GM18858 (cell line): ENCODE data around the gene PXN.
"Not testable (repeated sequence)": the region's sequence is repeated elsewhere in the genome, so short reads cannot be mapped to it uniquely, and the experiment has no call there.

Experiments
- ATAC-seq: cut with Tn5 transposase; IDR thresholded peaks from one replicate; pipeline ENCODE4 v1.9.1; 2021; ENCODE audit not compliant: unreplicated experiment

PXN gene

DNA sequence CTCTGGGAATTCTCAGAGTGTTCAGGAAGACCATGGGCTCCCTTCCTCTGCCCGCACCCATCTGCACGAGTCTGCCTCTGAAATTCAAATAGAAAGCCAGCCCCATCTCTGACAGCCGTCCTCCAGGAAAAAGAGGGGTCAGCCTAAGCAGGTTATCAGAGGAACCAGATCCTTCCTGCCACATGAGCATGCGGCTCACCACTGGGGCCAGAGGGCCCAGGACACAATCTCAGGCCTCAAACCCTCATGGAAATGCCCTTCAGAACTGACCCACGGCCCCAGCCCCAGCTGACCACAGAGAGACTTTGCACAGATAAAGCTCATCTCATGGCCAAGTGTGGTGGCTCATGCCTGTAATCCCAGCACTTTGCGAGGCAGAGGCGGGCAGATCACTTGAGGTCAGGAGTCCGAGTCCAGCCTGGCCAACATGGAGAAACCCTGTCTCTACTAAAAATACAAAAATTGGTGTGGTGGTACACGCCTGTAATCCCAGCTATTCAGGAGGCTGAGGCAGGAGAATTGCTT is 23.2 kb downstream of the PXN start:
- no peak for ATAC-seq

- no peak for ATAC-seq
These were observed 23.8 kb downstream of the PXN start for GRCh38 chr12:120241561-120242274.

- ATAC-seq: no peak
These were observed 25.1 kb downstream of the PXN start for GRCh38 chr12:120240495-120240833.

GRCh38 chr12:120239776-120240494 is 25.6 kb downstream of the PXN start:
- ATAC-seq: no peak

DNA sequence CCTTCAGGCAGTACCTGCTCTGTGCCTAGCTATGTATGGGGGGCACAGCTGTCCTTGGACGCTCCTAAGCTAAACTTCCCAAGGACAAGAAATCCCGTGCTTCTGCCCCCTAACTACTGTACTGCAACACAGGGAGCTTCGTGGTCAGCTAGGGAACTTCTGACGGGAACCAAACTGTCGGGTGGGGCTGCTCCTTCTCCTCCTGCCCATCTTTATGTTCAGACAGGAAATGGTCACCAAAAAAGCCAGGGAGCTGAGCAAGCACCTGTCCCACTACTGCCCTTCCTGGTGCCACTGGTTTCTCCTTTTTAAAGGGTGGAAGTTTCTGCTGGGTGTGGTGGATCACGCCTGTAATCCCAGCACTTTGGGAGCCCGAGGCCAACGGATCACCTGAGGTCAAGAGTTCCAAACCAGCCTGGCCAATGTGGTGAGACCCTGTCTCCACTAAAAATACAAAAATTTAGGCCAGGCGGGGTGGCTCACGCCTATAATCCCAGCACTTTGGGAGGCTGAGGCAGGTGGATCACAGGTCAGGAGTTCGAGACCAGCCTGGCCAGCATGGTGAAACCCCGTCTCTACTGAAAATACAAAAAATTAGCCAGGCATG is 26.6 kb downstream of the PXN start:
- no peak for ATAC-seq

- no peak for ATAC-seq
These were observed 27.3 kb downstream of the PXN start for GRCh38 chr12:120238217-120238616.

- no peak for ATAC-seq
These were observed 28.0 kb downstream of the PXN start for GRCh38 chr12:120237360-120238171.

DNA sequence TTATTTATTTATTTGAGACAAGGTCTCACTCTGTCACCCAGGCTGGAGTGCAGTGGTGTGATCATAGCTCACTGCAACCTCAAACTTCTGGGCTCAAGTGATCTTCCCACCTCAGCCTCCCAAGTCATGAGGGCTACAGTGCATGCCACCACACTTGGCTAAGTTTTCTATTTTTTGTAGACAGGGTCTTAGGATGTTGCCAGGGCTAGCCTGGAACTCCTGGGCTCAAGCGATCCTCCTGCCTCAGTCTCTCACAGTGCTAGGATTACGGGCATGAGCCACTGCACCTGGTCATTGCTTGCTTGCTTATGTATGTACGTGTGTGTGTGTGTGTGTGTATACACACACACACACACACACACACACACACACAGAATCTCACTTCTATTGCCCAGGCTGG is 28.7 kb downstream of the PXN start:
- ATAC-seq: not testable (repeated sequence)

- no peak for ATAC-seq
These were observed 29.9 kb downstream of the PXN start for GRCh38 chr12:120235369-120236323.

DNA sequence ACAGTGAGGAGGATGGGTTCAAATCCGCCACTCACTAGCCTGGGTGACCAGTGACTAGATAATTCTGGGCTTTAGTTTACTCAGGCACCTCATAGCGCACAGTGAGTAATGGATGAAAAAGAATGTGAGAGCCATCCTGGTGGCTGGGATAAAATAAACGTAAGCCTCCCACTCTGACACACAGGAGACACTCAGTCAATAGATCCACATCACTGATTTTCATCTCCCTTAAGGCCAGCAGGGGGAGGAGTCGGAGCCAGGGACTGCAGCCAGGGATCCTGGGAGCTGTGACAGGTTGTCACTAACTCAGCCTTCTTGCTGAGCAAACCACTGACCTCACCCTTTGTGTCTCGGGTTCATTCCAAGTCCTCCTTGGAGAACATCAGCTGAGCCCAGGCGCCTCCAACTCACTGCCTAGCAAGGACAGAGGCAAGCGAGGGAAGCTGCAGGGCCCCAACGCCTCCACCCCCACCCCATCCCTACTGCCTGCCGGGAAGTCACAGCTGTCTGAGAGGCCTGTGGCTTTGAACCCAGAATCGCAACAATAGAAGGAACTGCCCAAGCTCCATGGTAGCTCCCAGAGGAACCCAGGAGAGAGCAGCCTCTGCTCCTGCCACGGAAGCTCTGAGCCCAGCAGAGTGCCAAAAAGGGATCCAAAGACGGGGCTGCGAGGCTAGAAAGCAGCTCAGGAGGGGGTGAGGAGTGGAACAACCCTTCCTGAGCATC is 30.7 kb downstream of the PXN start:
- ATAC-seq: no peak

DNA sequence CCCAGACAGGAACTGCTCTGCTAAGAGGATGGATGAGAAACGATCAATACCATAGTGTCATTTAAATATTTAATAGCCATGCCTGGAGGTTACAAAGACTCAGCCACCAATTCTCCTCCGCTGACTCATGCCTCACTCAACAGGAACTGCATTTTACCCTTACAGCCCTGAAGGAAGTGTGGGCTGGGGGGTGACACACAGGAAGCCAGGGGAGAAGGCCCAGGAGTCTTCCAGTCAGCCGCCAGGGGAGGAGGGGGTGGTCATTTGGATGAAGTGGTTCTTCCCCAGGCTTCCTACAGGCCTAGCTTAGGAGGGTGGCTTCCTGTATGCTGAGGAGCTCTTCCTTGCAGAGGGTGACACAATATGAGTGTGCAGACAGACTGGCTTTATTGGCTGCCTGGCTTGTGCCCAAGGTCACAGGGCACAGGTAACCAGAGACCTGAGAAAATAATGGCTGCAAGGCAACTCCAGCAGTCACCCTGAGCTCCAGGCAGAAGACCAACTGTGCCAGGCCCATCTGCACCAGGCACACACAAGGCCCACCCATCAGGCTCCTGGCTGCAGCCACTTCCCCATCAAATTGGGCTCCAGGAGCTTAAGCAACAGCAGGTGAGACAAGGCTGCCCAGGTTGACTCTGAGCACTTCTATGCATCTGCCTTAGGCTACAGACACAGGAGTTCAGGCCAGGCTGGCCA is 34.1 kb downstream of the PXN start:
- ATAC-seq: no peak

DNA sequence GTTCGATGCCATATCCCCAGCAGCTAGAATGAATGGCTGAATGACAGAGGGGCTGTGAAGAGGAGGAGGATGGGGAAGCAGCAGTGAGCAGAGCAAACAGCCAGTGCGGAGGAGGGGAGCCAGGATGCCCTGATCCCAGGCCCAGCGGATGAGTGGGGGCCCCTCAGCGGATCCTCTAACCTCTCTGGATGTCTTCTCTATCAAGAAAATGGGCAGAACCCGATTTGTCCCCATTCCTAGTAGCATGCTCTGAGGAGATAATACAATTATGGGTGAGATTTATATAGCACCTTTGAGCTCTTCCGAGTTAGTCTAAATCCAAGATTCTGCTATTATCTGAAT is 34.6 kb downstream of the PXN start:
- no peak for ATAC-seq

DNA sequence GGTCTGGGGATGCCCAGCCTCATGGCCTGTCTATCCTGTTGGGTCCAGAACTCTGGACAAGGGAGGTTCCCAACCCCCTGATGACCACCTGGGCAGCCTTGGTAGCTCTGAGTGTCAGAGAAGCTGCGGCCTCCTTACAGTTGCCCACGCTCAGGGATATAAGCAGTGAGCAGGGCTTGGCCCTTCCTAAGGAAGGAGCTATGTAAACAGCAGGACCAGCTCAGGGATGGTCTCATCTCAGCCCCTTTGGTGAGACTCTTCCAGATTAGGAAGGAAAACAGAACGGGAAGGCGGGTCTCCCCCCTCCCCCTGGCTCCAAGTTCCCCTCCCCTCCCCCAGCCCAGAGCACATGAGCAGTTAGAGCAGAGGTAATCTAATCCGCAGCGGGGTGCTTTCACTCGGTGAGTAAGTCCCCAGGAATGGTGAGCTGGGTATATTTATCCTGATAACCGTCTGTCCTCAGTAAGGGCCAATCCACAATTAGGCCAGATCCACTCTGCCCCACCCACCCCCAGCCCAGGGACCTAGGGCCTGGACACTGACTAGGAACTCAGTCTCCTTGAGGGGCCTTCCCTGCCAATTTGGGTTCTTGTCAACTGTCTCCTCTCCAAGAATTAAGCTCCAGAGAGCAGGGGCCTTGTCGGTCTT is 35.1 kb downstream of the PXN start:
- ATAC-seq: no peak

- ATAC-seq: no peak
These were observed 35.8 kb downstream of the PXN start for GRCh38 chr12:120229487-120230325.

- ATAC-seq: no peak
These were observed 36.5 kb downstream of the PXN start for GRCh38 chr12:120229071-120229486.

- ATAC-seq: peak; percentile 60
These were observed 37.0 kb downstream of the PXN start for GRCh38 chr12:120228291-120229070.

DNA sequence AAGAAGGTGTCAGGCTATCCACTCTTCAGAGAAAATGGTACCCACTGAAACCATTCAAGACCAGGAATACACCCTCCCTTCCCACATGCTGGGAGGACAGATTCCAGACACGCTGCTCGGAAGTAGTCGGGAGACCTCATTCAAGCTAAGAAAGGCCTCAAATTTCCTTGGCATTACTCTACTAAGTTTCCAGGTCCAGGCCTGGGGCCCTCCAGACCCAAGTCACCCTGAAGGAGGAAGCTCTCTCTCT is 37.6 kb downstream of the PXN start:
- ATAC-seq: no peak
